M059J (cell line): Measurements from ENCODE around the gene SIGLEC12. TPM values are rescaled to one million over a fixed set of nuclear protein-coding genes. Genes with fewer than 3 reads are reported as not detected.
A peak's percentile ranks its signal among the peaks of the same experiment; 100 is the strongest.
"Not testable (repeated sequence)": the region's sequence is repeated elsewhere in the genome, so short reads cannot be mapped to it uniquely, and the experiment has no call there.

ENCODE experiments used
- DNase-seq: peaks from one replicate; pipeline ENCODE4 v3.0.0-alpha.2; 2012; ENCODE audit warnings: low read depth
- total RNA-seq: library from RNA; depleted of rRNA; stranded (reverse); fragments of >200 nt; shearing (Covaris generic); gene quantifications from 2 replicates; pipeline ENCODE4 v1.2.3, GENCODE V29; 2014

Gene SIGLEC12
- total RNA-seq, 1 experiment from 2014 or later = not detected

DNA sequence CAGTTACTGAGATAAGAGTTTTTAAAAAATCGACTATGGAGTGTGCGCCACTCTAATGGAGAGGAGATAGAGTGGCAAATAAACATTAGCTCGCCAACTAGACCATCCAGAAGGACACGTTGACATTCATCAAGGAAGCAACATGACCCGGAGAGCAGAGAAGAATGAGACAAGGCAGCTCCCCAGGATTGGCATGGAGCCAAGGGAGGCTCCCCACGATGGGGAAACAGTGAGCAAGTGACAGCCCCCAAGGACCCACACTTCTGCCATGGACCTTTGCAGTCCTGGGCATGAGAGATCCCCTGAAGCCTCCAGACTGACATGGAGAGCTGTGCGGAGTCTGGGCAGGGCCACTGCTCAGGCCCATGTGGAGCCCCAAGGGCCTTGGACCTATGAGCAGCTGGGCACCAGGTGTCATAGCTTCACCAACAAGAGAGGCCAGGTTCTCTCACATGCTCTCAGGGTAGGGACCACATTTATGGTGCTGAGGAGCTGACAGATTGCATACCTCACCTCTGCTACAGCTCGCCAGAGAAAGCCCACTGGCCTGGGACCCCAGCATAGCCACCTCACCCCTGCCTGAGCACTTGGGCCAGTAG is 23.2 kb upstream of the SIGLEC12 start:
- DNase-seq = no peak

GRCh38 chr19:51521781-51522180 is 20.2 kb upstream of the SIGLEC12 start:
- no peak for DNase-seq

DNA sequence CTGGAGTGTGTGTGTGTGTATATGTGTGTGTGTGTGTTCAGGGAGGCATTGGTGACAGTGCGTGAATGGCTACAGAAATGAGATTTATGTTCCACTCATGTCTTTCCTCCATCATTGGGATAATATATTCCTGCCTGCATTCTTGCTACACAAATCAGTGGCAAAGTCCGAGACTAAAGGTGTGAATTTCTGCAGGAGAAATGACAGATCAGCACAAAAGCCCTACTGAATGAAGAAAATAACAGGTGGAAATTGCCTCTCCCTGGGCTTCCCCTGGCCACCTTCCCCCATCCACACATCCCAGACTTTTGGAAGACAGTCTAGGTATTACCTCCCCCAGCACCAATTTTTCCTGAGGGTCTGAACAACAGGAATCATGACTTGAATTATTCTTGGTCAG is 19.8 kb upstream of the SIGLEC12 start:
- DNase-seq = no peak

DNA sequence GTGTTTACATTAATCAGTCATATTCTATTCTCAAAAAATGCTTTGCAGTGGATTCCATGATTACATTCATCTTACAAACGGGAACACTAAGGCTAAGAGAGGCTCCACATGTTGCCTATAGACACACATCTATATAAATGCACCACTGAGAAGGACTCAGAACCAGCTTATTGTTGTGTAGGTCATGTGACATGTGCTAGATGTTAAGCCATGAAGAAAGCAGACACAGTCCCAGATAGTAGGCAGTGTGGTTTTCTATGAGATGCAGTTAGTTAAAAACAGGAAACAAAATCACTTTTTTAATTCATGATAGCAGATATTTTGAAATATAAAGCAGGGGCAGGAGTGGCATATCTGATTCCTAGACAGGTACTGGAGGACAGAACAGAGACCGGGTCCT is 19.1 kb upstream of the SIGLEC12 start:
- no peak for DNase-seq

DNA sequence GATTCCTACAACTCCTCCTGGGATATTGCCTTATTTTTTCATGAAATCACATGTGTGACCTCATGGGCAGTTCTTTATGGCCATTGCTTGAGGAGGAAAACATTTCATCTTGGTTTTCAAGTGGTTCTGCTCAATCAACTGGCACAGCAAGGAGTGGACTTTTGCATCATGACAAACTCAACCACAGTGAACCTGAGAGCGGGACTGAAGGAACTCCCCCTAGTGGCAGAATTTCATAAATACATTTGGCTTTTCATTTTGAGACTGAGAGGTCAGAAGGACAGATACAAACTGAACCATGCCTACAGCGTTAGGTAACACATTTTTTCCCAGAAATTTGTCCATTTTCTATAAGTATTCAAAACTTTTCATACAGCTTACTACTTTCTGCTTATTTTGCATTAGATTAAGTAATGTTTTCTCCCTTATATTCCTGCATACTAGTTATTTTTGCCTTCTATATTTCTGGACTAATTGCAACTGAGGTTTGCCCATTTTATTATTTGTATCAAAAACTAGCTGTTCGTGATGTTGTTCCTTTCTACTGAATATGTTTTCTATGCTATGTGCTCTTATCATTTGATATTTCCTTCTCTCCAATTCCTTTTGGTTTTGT is 13.4 kb upstream of the SIGLEC12 start:
- peak; percentile 47 for DNase-seq

- no peak for DNase-seq
Observed at GRCh38 chr19:51513968-51514367, 12.4 kb upstream of the SIGLEC12 start.

DNA sequence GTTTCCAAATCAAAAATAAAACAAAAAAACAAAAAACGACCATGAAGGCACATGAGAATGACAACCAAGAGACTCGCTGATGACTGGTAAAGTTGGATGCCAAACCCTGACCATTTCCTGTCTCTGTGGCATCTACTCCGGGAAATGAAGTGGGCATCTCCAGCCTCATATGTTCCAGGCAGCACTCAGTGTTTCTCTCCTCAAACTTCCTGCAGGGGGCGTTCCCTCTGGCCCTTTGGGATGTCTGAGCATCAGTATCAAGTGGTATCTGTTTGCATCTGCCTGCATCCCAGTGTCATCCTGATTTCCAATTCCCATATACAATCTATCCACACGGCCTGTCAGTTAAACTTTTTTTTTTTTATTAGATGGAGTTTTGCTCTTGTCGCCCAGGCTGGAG is 9.8 kb upstream of the SIGLEC12 start:
- DNase-seq = peak; percentile 28

GRCh38 chr19:51509823-51510660 is 8.4 kb upstream of the SIGLEC12 start:
- DNase-seq = no peak

DNA sequence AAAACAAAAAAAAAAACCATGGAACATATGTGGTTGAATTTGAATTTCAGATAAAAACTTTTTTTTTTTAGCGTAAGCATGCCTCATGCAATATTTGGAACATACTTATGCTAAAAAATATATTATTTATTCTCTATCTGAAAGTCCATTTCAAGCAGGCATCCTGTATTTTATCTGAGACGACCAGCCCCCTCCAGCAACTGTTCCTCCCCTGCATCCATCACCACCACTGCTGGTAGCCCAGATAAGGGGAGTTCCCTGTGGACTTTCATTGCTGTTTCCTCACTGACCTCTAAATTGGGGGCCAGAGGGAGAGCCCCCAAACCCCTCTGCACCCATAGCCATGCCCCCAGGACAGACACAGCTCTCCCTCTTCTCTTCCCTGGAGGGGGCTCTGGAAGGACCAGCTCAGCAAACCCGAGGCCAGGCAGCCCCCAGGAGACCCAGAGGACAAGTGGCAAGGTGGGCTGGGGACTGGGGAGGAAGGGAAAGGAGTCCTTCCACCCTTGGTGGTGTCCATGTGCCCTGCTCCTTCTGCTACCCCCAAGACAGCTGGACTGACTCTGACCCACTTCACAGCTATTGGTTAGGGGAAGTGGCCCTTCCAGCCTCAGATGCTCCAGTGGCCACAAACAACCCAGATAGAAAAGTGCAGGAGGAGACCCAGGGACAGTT is 6.6 kb upstream of the SIGLEC12 start:
- no peak for DNase-seq

GRCh38 chr19:51507640-51508058 is 6.0 kb upstream of the SIGLEC12 start:
- no peak for DNase-seq

- DNase-seq = no peak
Observed at GRCh38 chr19:51507192-51507591, 5.6 kb upstream of the SIGLEC12 start.

GRCh38 chr19:51505904-51506303 is 4.3 kb upstream of the SIGLEC12 start:
- no peak for DNase-seq

DNA sequence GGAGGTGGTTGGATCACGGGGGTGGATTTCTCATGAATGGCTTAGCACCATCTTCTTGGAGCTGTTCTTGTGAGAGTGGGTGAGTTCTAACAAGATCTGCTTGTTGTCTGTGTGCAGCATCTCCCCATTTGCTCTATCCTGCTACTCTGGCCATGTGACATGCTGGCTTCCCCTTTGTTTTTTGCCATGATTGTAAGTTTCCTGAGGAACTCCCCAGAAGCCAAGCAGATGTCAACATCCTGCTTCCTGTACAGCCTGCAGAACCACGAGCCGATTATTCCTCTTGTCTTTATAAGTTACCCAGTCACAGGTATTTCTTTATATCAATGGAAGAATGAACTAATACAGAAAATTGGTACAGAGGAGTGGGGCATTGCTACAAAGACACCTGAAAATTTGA is 2.3 kb upstream of the SIGLEC12 start:
- no peak for DNase-seq

GRCh38 chr19:51503286-51503817 is 1.8 kb upstream of the SIGLEC12 start:
- DNase-seq = no peak

DNA sequence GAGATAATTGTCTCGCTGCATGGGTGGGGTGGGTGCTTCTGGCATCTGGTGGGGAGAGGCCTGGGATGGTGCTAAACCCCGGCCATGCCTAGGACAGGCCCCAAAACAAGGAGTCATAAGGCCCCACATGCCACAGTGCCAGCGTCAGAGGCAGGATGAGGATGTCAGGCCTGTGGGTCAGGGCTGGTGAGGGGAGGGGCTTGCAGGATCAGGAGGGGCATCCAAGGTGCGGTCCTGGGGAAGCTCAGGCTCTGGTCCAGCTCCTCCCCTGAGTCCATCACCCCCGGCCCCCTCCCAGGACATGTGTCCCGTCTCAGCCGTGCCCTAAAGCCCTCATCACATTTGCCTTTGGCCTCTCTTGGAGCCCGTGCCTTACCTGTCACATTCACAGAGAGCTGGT is 669 bp downstream of the SIGLEC12 start:
- not testable (repeated sequence) for DNase-seq

DNA sequence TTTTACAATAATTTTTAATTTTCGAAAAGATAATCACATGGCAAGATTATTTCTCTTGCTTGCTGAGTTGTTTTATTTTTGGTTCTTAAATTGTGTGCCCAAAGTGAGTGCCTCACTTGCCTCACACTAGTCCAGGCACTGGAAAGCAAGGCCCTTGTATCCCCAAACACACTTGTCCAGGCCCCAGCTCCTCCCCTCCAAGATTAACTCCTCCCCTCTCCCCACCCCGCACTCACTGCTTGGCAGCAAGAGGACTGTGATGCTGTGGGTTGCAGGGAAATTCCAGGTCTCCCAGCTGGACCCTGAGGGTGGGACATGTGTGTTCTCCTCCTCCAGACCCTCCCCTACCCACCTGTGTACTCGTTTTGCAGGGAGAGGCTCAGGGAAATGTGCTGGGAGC is 3.9 kb downstream of the SIGLEC12 start:
- no peak for DNase-seq

GRCh38 chr19:51493776-51494175 is 7.8 kb downstream of the SIGLEC12 start:
- DNase-seq = no peak

GRCh38 chr19:51491586-51491985 is 10.0 kb downstream of the SIGLEC12 start:
- no peak for DNase-seq

GRCh38 chr19:51490676-51491075 is 10.9 kb downstream of the SIGLEC12 start:
- DNase-seq = no peak

DNA sequence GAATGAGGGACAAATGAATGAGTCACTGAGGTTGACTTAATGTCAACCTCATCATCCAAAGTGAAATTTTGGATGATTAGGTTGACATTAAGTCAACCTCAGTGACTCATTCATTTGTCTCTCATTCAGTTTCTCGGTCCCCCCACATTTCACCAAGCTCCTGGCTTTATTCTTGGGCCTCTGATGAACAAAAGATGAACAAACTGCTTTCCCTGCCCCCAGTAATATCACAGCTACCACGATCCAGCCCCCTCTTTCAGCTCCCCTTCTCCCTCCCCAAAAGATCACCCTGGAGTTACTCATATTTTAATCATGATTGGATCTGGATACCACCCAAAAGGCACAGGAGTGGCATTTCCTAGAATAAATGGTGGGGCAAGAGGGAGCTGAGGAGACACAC is 12.5 kb downstream of the SIGLEC12 start:
- no peak for DNase-seq

DNA sequence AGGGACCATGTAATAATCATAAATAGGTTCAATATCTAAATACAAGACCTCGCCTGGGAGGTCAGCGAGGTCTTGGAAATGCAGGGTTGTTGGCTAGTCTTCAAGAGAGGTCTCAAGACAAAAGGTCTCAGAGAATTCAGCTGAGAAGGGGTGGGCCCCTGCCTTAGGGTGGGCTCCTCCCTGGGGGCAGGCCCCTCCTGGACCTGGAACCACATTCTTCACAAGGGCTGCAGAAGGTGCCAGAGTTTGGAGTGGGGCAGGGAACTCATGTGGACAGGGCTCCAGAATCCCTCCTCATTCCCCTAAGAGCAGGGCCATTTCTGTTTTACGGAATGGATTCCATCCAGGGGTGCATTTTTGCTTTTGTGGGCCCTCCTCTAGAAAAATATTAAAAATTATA is 13.1 kb downstream of the SIGLEC12 start:
- DNase-seq = no peak

DNA sequence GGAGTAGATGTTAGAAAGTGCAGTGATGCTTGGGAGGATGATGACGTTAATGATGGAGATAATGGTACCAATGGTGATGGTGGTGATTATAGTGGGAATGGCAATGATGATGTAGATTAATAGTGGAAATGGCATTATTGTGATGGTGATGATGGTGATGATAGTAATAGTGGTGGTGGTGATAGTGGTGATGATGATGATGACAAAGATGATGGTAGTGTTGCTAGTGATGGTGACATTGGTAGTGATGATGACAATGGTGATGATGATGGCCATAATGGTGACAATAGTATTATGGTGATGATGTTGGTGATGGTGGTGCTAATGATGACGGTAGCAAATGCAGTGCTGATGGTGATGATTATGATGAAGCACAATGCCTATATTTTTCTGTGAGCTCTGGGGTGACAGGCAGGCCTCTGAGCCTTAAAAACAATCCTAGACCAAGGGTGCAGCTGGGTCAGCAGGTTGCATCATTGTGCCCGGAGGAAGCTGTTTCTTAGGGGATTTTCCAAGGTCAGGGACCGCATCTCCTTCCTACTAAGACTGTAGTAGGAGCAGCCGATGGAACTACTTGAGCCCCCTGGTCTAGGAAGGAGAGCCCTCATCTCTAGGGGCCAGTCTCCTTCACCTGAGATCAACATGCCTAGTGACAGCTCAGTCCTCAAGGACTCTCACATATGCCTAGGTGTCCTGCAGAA is 15.5 kb downstream of the SIGLEC12 start:
- no peak for DNase-seq
